Mesothelial cell of epicardium (in vitro differentiated cells): ENCODE data around the gene ADGRA1. TPM values are rescaled to one million over a fixed set of nuclear protein-coding genes. Genes with fewer than 3 reads are reported as not detected.

Source experiments
- DNase-seq, 2 experiments: peaks; one replicate each; pipeline ENCODE4 v3.0.0; 2021; ENCODE audit warnings: low spot score in 2 of 2; ENCODE audit not compliant: unreplicated experiment in 2 of 2
- H3K27ac Mint-ChIP-seq: 2 replicates; pipeline ENCODE4 v1.8.0; 2021; ENCODE audit warnings: mixed read lengths
- H3K27me3 Mint-ChIP-seq: 2 replicates; pipeline ENCODE4 v1.8.0; 2021; ENCODE audit warnings: low read depth, mixed read lengths
- H3K36me3 Mint-ChIP-seq: 2 replicates; pipeline ENCODE4 v1.8.0; 2021; ENCODE audit warnings: mixed read lengths
- H3K4me1 Mint-ChIP-seq: 2 replicates; pipeline ENCODE4 v1.8.0; 2021; ENCODE audit warnings: mixed read lengths
- H3K4me3 Mint-ChIP-seq: 2 replicates; pipeline ENCODE4 v1.8.0; 2021; ENCODE audit warnings: mild to moderate bottlenecking, moderate library complexity, mixed read lengths
- H3K9me3 Mint-ChIP-seq: 2 replicates; pipeline ENCODE4 v1.8.0; 2021; ENCODE audit warnings: mixed read lengths
- CTCF ChIP-seq: fragments of 200-600 bp; sonication (generic); IDR thresholded peaks from one replicate; pipeline ENCODE4 v1.5.0; 2021; ENCODE audit warnings: antibody characterized with exemption; ENCODE audit not compliant: unreplicated experiment
- total RNA-seq: library from RNA; stranded (reverse); gene quantifications from 3 replicates; pipeline ENCODE4 v1.2.1, GENCODE V29; 2021

The ADGRA1 gene
- total RNA-seq, 1 donor from 2014 or later = not detected

- Mint-ChIP-seq H3K27me3 (peaks cover 4% of the 10 kb centered on the region), H3K4me3 (no peak overlapping the region), H3K4me1 (no peaks in the 10 kb centered on the region), H3K27ac (no peak overlapping the region), H3K9me3 (no peaks in the 10 kb centered on the region), H3K36me3 (peaks cover 11% of the 10 kb centered on the region)
- no peak for DNase-seq
- TF ChIP-seq CTCF = no peak
These were observed 80.2 kb downstream of the ADGRA1 start for GRCh38 chr10:133167693-133168616.

GRCh38 chr10:133168617-133169031 lies 80.9 kb downstream of the ADGRA1 start:
- Mint-ChIP-seq H3K36me3 (peaks cover 16% of the 10 kb centered on the region), H3K27me3 (no peaks in the 10 kb centered on the region), H3K4me1 (no peaks in the 10 kb centered on the region), H3K27ac (no peak overlapping the region), H3K9me3 (peaks cover 5% of the 10 kb centered on the region), H3K4me3 (no peak overlapping the region)
- DNase-seq = no peak
- TF ChIP-seq CTCF = no peak

GRCh38 chr10:133169173-133169947 lies 81.6 kb downstream of the ADGRA1 start:
- no peak for TF ChIP-seq CTCF
- Mint-ChIP-seq H3K4me3 (no peak overlapping the region), H3K9me3 (peaks cover 6% of the 10 kb centered on the region), H3K27ac (no peak overlapping the region), H3K27me3 (no peaks in the 10 kb centered on the region), H3K4me1 (no peaks in the 10 kb centered on the region), H3K36me3 (peaks cover 20% of the 10 kb centered on the region)
- no peak for DNase-seq

- Mint-ChIP-seq H3K4me3 (no peak overlapping the region), H3K36me3 (peaks cover 20% of the 10 kb centered on the region), H3K9me3 (peaks cover 10% of the 10 kb centered on the region), H3K4me1 (no peaks in the 10 kb centered on the region), H3K27ac (no peak overlapping the region), H3K27me3 (no peaks in the 10 kb centered on the region)
- TF ChIP-seq CTCF = no peak
- no peak for DNase-seq
These were observed 82.4 kb downstream of the ADGRA1 start for GRCh38 chr10:133170092-133170491.

- DNase-seq = no peak
- Mint-ChIP-seq H3K9me3 (peaks cover 20% of the 10 kb centered on the region), H3K27ac (no peak overlapping the region), H3K4me1 (no peaks in the 10 kb centered on the region), H3K36me3 (peaks cover 15% of the 10 kb centered on the region), H3K4me3 (no peak overlapping the region), H3K27me3 (no peaks in the 10 kb centered on the region)
- no peak for TF ChIP-seq CTCF
These were observed 86.3 kb downstream of the ADGRA1 start for GRCh38 chr10:133173860-133174640.
